HEK293 (cell line): ENCODE data around the gene EPO.
A peak's percentile ranks its signal among the peaks of the same experiment; 100 is the strongest.

ENCODE experiments used
- CTCF ChIA-PET: fragments of 350-600 bp; formaldehyde crosslinking; extraction: SDS; loops from one replicate; lab custom pipeline; 2021; ENCODE audit warnings: antibody characterized with exemption; lab: Yijun Ruan, JAX
- POLR2A ChIA-PET: fragments of 300-600 bp; formaldehyde crosslinking; extraction: SDS; loops from one replicate; lab custom pipeline; 2020; ENCODE audit warnings: antibody characterized with exemption, inconsistent platforms; lab: Yijun Ruan, JAX
- H3K27ac ChIP-seq: fragments of 200-500 bp; sonication (Bioruptor generic); 2 replicates; pipeline ENCODE4 v1.5.1; 2014; ENCODE audit warnings: low read depth, low read length, control low read depth, inconsistent platforms; ENCODE audit errors: extremely low read depth
- H3K36me3 ChIP-seq, 2 experiments: fragments of 200-500 bp in 1 of 2; sonication (Bioruptor generic) in 1 of 2; 1 replicate in 1 of 2; 2 replicates in 1 of 2; pipeline ENCODE4 v1.5.1; 2014 to 2017; ENCODE audit warnings: inconsistent platforms in 2 of 2, low read length in 2 of 2; ENCODE audit not compliant: control insufficient read depth in 2 of 2, insufficient read depth in 1 of 2
- H3K4me1 ChIP-seq: fragments of 200-500 bp; sonication (Bioruptor generic); 2 replicates; pipeline ENCODE4 v1.5.1; 2014; ENCODE audit warnings: mild to moderate bottlenecking, low read length, inconsistent platforms; ENCODE audit not compliant: control insufficient read depth, insufficient read depth
- H3K4me3 ChIP-seq: 2 replicates; pipeline ENCODE4 v1.5.1; 2011; ENCODE audit warnings: low read depth, mild to moderate bottlenecking, control low read depth, low read length, moderate library complexity
- H3K9me3 ChIP-seq: fragments of 200-500 bp; sonication (Bioruptor generic); 2 replicates; pipeline ENCODE4 v1.5.1; 2014; ENCODE audit warnings: low read depth, low read length, inconsistent platforms; ENCODE audit not compliant: control insufficient read depth, insufficient read depth
- MYNN ChIP-seq: fragments of 450-650 bp; formaldehyde crosslinking; IDR thresholded peaks from 2 replicates; pipeline ENCODE4 v1.5.1; 2016; ENCODE audit warnings: missing biosample characterization, missing genetic modification characterization, borderline replicate concordance
- OSR2 ChIP-seq: fragments of 450-650 bp; formaldehyde crosslinking; IDR thresholded peaks from 2 replicates; pipeline ENCODE4 v1.5.1; 2016; ENCODE audit warnings: missing biosample characterization, missing genetic modification characterization
- PRDM1 ChIP-seq: fragments of 450-650 bp; formaldehyde crosslinking; IDR thresholded peaks from 2 replicates; pipeline ENCODE4; 2016; ENCODE audit warnings: missing biosample characterization, missing genetic modification characterization
- REPIN1 ChIP-seq: fragments of 450-650 bp; formaldehyde crosslinking; IDR thresholded peaks from 2 replicates; pipeline ENCODE4 v1.5.1; 2017; ENCODE audit warnings: missing biosample characterization, missing genetic modification characterization, low read depth
- SALL2 ChIP-seq: fragments of 450-650 bp; formaldehyde crosslinking; IDR thresholded peaks from 2 replicates; pipeline ENCODE4 v1.5.0; 2017; ENCODE audit warnings: missing biosample characterization, mild to moderate bottlenecking, missing genetic modification characterization, borderline replicate concordance
- ZNF132 ChIP-seq: fragments of 450-650 bp; formaldehyde crosslinking; IDR thresholded peaks from 2 replicates; pipeline ENCODE4 v1.5.1; 2017; ENCODE audit warnings: missing biosample characterization, missing genetic modification characterization, borderline replicate concordance
- ZNF174 ChIP-seq: fragments of 450-650 bp; formaldehyde crosslinking; IDR thresholded peaks from 2 replicates; pipeline ENCODE4 v1.5.0; 2017; ENCODE audit warnings: missing biosample characterization, mild to moderate bottlenecking, missing genetic modification characterization
- ZNF266 ChIP-seq: fragments of 450-650 bp; formaldehyde crosslinking; IDR thresholded peaks from 2 replicates; pipeline ENCODE4 v1.5.1; 2016; ENCODE audit warnings: missing biosample characterization, missing genetic modification characterization, low read depth
- ZNF292 ChIP-seq: fragments of 450-650 bp; formaldehyde crosslinking; IDR thresholded peaks from 2 replicates; pipeline ENCODE4 v1.5.1; 2016; ENCODE audit warnings: low read depth, missing biosample characterization, missing genetic modification characterization, borderline replicate concordance
- ZNF324 ChIP-seq: fragments of 450-650 bp; formaldehyde crosslinking; IDR thresholded peaks from 2 replicates; pipeline ENCODE4 v1.5.1; 2016; ENCODE audit warnings: missing biosample characterization, missing genetic modification characterization
- ZNF521 ChIP-seq: fragments of 450-650 bp; formaldehyde crosslinking; IDR thresholded peaks from 2 replicates; pipeline ENCODE4 v1.5.1; 2017; ENCODE audit warnings: missing biosample characterization, mild to moderate bottlenecking, missing genetic modification characterization
- ZNF621 ChIP-seq: fragments of 450-650 bp; formaldehyde crosslinking; IDR thresholded peaks from 2 replicates; pipeline ENCODE4 v1.5.1; 2017; ENCODE audit warnings: missing biosample characterization, missing genetic modification characterization
- ZNF623 ChIP-seq: fragments of 450-650 bp; formaldehyde crosslinking; IDR thresholded peaks from 2 replicates; pipeline ENCODE4 v1.5.1; 2016; ENCODE audit warnings: missing biosample characterization, missing genetic modification characterization
- ZNF624 ChIP-seq: fragments of 450-650 bp; formaldehyde crosslinking; IDR thresholded peaks from 2 replicates; pipeline ENCODE4 v1.5.1; 2017; ENCODE audit warnings: missing biosample characterization, missing genetic modification characterization
- ZNF626 ChIP-seq: fragments of 450-650 bp; sonication (Bioruptor Pico); formaldehyde crosslinking; IDR thresholded peaks from 2 replicates; pipeline ENCODE4 v1.5.1; 2018; ENCODE audit warnings: missing biosample characterization, missing genetic modification characterization, inconsistent platforms
- ZNF658 ChIP-seq: fragments of 450-650 bp; formaldehyde crosslinking; IDR thresholded peaks from 2 replicates; pipeline ENCODE4; 2016; ENCODE audit warnings: missing biosample characterization, missing genetic modification characterization
- ZNF777 ChIP-seq: fragments of 450-650 bp; formaldehyde crosslinking; IDR thresholded peaks from 2 replicates; pipeline ENCODE4 v1.5.1; 2017; ENCODE audit warnings: missing biosample characterization, missing genetic modification characterization, borderline replicate concordance
- ZNF785 ChIP-seq: fragments of 450-650 bp; formaldehyde crosslinking; IDR thresholded peaks from 2 replicates; pipeline ENCODE4 v1.5.1; 2016; ENCODE audit warnings: missing biosample characterization, missing genetic modification characterization
- TF ChIP-seq, protein P1 (sequence below): fragments of 450-650 bp; formaldehyde crosslinking; IDR thresholded peaks from 2 replicates; pipeline ENCODE4 v1.5.1; 2016; ENCODE audit warnings: missing biosample characterization, missing genetic modification characterization
- TF ChIP-seq, protein P2 (sequence below): fragments of 450-650 bp; formaldehyde crosslinking; IDR thresholded peaks from 2 replicates; pipeline ENCODE4 v1.5.1; 2017; ENCODE audit warnings: missing biosample characterization, missing genetic modification characterization

EPO gene

DNA sequence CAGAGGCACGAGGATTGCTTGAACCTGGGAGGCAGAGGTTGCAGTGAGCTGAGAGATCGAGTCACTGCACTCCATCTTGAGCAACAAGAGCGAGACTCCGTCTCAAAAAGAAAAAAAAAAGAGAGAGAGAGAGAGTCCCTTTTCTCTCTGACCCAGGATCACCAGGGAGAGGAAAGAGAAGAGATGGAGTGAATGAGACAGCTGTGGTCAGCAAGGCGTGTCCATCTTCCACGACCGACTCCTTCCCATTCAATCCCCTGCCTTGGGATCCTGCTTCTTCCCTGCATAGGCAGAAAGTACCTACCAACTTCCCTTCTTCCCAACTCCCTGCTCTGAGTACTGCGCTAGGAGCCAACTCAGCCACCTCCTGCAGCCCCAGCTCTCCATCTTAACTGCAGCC lies 7.9 kb downstream of the EPO start:
- no peaks in the 10 kb centered on the region for H3K36me3 ChIP-seq
- H3K9me3 ChIP-seq: no peaks in the 10 kb centered on the region
- CTCF ChIA-PET: interaction anchor here (0.6 to 2.2 kb wide), 3 partner anchors 10 to 108 kb away, joined by 3 to 16 read pairs (median 5); partner anchors contain the start of gene POP7
- TF ChIP-seq ZNF623 (tag by site-specific recombination): no peak
- peak; percentile 34; the same call in 1 of the 2 replicates for TF ChIP-seq PRDM1 (tag by site-specific recombination)
- TF ChIP-seq, all 188 proteins: peak for 1
- H3K4me1 ChIP-seq: no peaks in the 10 kb centered on the region
- H3K4me3 ChIP-seq: no peak overlapping the region
- POLR2A ChIA-PET: interaction anchor here (1.0 kb wide), 1 partner anchor 23 kb away, joined by 3 read pairs; the partner anchor contains the start of gene POP7
- H3K27ac ChIP-seq: no peak overlapping the region

DNA sequence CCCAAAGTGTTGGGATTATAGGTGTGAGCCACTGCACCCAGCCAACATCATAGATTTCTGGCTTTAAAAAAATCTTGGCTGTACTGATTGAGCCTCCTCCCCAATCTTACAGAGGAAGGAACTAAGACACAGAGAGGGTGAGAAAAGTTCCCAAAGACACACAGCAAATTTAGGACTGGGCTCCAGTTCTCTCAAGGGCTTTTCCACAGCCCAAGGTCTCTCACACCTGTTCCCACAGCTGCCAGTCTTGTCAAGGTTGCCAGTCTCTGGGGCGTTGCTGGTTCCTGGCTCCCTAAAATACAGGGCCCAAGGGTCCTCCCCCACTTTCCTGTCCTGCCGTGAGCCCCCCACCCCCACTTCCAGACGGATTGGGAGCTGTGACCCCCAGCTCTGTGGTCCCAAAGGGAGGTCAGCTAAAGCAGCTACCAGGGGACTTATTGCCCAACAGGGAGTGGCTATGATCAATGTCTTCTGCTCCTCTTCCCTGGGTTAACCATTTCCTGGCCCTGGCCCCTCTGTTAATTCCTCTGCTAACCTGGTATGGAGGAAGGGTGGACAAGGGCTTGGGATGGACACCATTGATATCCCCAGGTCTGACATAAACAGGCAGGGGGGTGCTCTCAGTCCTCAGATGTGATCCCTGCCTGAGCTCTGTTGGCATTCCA lies 10.0 kb downstream of the EPO start:
- H3K9me3 ChIP-seq: no peaks in the 10 kb centered on the region
- no peak overlapping the region for H3K4me3 ChIP-seq
- POLR2A ChIA-PET: no interaction called here
- TF ChIP-seq ZNF521 (tag by site-specific recombination): no peak
- TF ChIP-seq ZNF658 (tag by site-specific recombination): no peak
- TF ChIP-seq SALL2 (tag by site-specific recombination): no peak
- TF ChIP-seq ZNF324 (tag by site-specific recombination): no peak
- TF ChIP-seq ZNF292 (tag by site-specific recombination): no peak
- TF ChIP-seq, protein P1, sequence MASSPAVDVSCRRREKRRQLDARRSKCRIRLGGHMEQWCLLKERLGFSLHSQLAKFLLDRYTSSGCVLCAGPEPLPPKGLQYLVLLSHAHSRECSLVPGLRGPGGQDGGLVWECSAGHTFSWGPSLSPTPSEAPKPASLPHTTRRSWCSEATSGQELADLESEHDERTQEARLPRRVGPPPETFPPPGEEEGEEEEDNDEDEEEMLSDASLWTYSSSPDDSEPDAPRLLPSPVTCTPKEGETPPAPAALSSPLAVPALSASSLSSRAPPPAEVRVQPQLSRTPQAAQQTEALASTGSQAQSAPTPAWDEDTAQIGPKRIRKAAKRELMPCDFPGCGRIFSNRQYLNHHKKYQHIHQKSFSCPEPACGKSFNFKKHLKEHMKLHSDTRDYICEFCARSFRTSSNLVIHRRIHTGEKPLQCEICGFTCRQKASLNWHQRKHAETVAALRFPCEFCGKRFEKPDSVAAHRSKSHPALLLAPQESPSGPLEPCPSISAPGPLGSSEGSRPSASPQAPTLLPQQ: no peak
- TF ChIP-seq ZNF624 (tag by site-specific recombination): no peak
- TF ChIP-seq PRDM1 (tag by site-specific recombination): no peak
- no peak for TF ChIP-seq ZNF626 (tag by site-specific recombination)
- no peak for TF ChIP-seq REPIN1 (tag by site-specific recombination)
- no peak for TF ChIP-seq ZNF132 (tag by site-specific recombination)
- TF ChIP-seq ZNF777 (tag by site-specific recombination): no peak
- no peak for TF ChIP-seq MYNN
- no peak for TF ChIP-seq ZNF174
- no peak for TF ChIP-seq ZNF621
- no peak for TF ChIP-seq ZNF266
- TF ChIP-seq ZNF785: no peak
- no peak for TF ChIP-seq OSR2 (tag by site-specific recombination)
- TF ChIP-seq, protein P2, sequence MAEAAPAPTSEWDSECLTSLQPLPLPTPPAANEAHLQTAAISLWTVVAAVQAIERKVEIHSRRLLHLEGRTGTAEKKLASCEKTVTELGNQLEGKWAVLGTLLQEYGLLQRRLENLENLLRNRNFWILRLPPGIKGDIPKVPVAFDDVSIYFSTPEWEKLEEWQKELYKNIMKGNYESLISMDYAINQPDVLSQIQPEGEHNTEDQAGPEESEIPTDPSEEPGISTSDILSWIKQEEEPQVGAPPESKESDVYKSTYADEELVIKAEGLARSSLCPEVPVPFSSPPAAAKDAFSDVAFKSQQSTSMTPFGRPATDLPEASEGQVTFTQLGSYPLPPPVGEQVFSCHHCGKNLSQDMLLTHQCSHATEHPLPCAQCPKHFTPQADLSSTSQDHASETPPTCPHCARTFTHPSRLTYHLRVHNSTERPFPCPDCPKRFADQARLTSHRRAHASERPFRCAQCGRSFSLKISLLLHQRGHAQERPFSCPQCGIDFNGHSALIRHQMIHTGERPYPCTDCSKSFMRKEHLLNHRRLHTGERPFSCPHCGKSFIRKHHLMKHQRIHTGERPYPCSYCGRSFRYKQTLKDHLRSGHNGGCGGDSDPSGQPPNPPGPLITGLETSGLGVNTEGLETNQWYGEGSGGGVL (tag by site-specific recombination): no peak
- H3K4me1 ChIP-seq: 0 out of 2 replicates have a peak, but pooled peaks cover 4% of the 10 kb centered on the region
- H3K36me3 ChIP-seq: no peaks in the 10 kb centered on the region
- H3K27ac ChIP-seq: no peak overlapping the region
- CTCF ChIA-PET: interaction anchor here (0.6 to 2.2 kb wide), 2 partner anchors 10 to 25 kb away, joined by 3 to 16 read pairs; partner anchors contain the start of genes EPO and POP7
